AG04450 (cell line): ENCODE measurements around the gene CPVL. TPM values are rescaled to one million over a fixed set of nuclear protein-coding genes. Genes with fewer than 3 reads are reported as not detected.

ENCODE experiments used
- CTCF ChIA-PET: fragments of 300-600, 350-600 bp; formaldehyde crosslinking; extraction: SDS; loops from one replicate; lab custom pipeline; 2022; ENCODE audit warnings: antibody characterized with exemption, inconsistent platforms; lab: Charles Lee
- POLR2A ChIA-PET: fragments of 350-600 bp; formaldehyde crosslinking; extraction: SDS; loops from one replicate; lab custom pipeline; 2021; ENCODE audit warnings: antibody characterized with exemption, inconsistent platforms; lab: Yijun Ruan, JAX
- DNase-seq: peaks from one replicate; pipeline ENCODE4 v3.0.0-alpha.2; 2011; ENCODE audit warnings: low read depth, low spot score
- H3K27ac ChIP-seq: one replicate; pipeline ENCODE4 v1.5.1; 2012; ENCODE audit warnings: low read depth, low read length, control low read depth
- H3K27me3 ChIP-seq: one replicate; pipeline ENCODE4 v1.6.0; 2012; ENCODE audit warnings: low read length; ENCODE audit not compliant: control insufficient read depth, insufficient read depth
- H3K4me3 ChIP-seq: 2 replicates; pipeline ENCODE4 v1.5.1; 2011; ENCODE audit warnings: mild to moderate bottlenecking, low read depth, low read length, control low read depth
- H3K9me3 ChIP-seq: 2 replicates; pipeline ENCODE4 v1.5.1; 2012; ENCODE audit warnings: low read length; ENCODE audit not compliant: control insufficient read depth, insufficient read depth
- CTCF ChIP-seq: IDR thresholded peaks from 2 replicates; pipeline ENCODE4 v1.5.1; 2011; ENCODE audit warnings: low read depth, low read length, control low read depth, inconsistent platforms
- polyA plus RNA-seq: library from polyadenylated mRNA; depleted of rRNA; stranded (reverse); fragments of >200 nt; gene quantifications from 2 replicates; pipeline ENCODE4 v1.2.3, GENCODE V29; 2011

The CPVL gene
- polyA plus RNA-seq, 1 experiment: not detected

- CTCF ChIA-PET: interaction anchor here (1.3 kb wide), 1 partner anchor 93 kb away, joined by 3 read pairs; no protein-coding TSS in a partner anchor
Measured at GRCh38 chr7:29014725-29015124, 131.6 kb downstream of the CPVL start.

GRCh38 chr7:29013931-29014330 lies 132.4 kb downstream of the CPVL start:
- Histone ChIP-seq H3K27ac (no peak overlapping the region), H3K27me3 (peaks cover 4% of the 10 kb centered on the region), H3K9me3 (no peaks in the 10 kb centered on the region), H3K4me3 (no peak overlapping the region)
- ChIA-PET CTCF (interaction anchor here (1.3 kb wide), 1 partner anchor 92 kb away, joined by 3 read pairs; no protein-coding TSS in a partner anchor), POLR2A (no interaction called here)
- DNase-seq: no peak
- TF ChIP-seq CTCF: no peak

More at GRCh38 chr7:29014725-29015124, 131.6 kb downstream of the CPVL start:
- Histone ChIP-seq H3K27ac (no peak overlapping the region), H3K9me3 (no peaks in the 10 kb centered on the region), H3K4me3 (no peak overlapping the region), H3K27me3 (peaks cover 4% of the 10 kb centered on the region)
- POLR2A ChIA-PET: no interaction called here
- no peak for DNase-seq
- no peak for TF ChIP-seq CTCF

GRCh38 chr7:29013082-29013695 lies 133.1 kb downstream of the CPVL start:
- Histone ChIP-seq H3K9me3 (no peaks in the 10 kb centered on the region), H3K27ac (no peak overlapping the region), H3K4me3 (no peak overlapping the region), H3K27me3 (peaks cover 4% of the 10 kb centered on the region)
- POLR2A ChIA-PET: no interaction called here
- no peak for TF ChIP-seq CTCF
- DNase-seq: no peak
- CTCF ChIA-PET: interaction anchor here (1.0 kb wide), 1 partner anchor 91 kb away, joined by 3 read pairs; no protein-coding TSS in a partner anchor

- no peaks in the 10 kb centered on the region for H3K27me3 ChIP-seq
- ChIA-PET POLR2A (no interaction called here), CTCF (interaction anchor here (0.6 to 1.0 kb wide), 3 partner anchors 53 to 416 kb away, joined by 3 to 4 read pairs (median 3); no protein-coding TSS in a partner anchor)
- H3K27ac ChIP-seq: no peak overlapping the region
- DNase-seq: no peak
- H3K4me3 ChIP-seq: no peak overlapping the region
- no peak for TF ChIP-seq CTCF
- no peaks in the 10 kb centered on the region for H3K9me3 ChIP-seq
Measured at GRCh38 chr7:29009947-29010346, 136.4 kb downstream of the CPVL start.

- TF ChIP-seq CTCF: no peak
- ChIA-PET CTCF (interaction anchor here (0.9 to 1.4 kb wide), 2 partner anchors 81 to 86 kb away, joined by 3 to 4 read pairs; no protein-coding TSS in a partner anchor), POLR2A (interaction anchor here (0.7 kb wide), 1 partner anchor 1674 kb away, joined by 10 read pairs; the partner anchor contains the start of gene CRHR2)
- Histone ChIP-seq H3K9me3 (no peaks in the 10 kb centered on the region), H3K4me3 (no peak overlapping the region), H3K27me3 (no peaks in the 10 kb centered on the region), H3K27ac (no peak overlapping the region)
- no peak for DNase-seq
Measured at GRCh38 chr7:29008590-29008989, 137.7 kb downstream of the CPVL start.
